ENCODE results near the gene PGPEP1.
"Not testable (repeated sequence)": the region's sequence is repeated elsewhere in the genome, so short reads cannot be mapped to it uniquely, and the experiment has no call there.

Gene PGPEP1

DNA sequence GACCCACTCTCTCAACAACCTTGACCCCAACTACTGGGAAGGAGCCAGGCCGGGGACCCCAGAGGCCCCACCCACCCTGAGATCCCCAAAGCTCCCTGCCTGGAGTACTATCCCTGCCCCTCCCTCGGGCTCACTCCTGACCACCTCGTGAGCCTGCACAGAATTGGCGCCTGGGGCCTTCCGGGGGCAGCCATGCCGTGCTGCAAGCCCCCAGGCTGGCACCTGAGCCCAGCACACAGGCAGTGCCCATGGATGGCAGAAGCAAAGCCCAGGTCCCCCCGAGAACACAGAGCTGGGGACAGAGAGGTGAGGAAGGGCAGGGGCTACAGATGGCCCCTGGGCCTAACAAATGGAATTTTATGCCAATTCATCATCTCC is 31.5 kb upstream of the PGPEP1 start:
- no peak for DNase-seq

DNA sequence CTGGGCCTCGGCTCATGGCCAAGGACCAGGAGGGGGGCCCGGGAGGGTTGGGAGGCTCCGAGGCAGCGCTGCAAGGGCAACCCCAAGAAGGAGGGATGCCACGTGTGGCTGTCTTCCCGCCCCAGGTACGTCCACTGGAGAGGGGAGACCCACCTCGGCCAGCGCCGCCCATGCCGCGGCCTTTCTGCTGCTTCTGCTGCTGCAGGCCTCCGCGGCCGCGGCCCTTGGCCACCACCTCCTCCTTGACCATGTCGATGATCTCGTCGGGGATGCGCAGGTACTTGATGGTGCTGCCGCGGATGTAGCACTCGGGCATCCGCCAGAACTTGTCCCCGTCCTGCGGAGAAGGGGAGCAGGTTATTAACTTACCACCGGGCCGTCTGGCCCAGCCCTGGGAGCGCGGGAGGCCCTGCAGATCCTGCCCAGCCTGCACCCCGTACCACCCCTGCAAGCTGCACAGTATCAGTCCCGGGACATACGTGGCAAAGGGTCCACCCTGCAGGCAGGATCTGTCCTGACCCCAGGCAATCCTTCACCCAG is 30.8 kb upstream of the PGPEP1 start:
- DNase-seq: no peak

- DNase-seq: no peak
These were observed 30.1 kb upstream of the PGPEP1 start for GRCh38 chr19:18310118-18310909.

DNA sequence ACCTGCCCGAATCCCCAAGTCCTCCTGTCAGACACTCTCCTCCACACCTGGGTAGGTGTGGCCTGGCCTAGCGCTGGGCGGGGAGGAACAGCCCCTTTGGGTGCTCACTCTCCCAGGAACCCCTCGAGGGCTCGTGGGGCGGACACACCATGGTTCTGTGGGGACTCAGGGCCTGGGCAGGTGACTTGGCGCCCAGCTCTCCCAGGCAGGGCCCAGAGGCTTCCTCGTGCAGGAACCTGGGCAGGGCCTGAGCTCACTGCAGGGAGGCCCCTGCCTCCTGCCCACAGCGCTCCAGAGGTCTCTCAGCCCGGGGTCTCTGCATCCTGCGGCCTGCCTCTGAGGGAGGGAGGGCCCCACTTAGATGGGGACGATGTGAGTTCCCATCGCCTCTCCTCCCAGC is 29.4 kb upstream of the PGPEP1 start:
- no peak for DNase-seq

- DNase-seq: no peak
These were observed 28.8 kb upstream of the PGPEP1 start for GRCh38 chr19:18311502-18312091.

DNA sequence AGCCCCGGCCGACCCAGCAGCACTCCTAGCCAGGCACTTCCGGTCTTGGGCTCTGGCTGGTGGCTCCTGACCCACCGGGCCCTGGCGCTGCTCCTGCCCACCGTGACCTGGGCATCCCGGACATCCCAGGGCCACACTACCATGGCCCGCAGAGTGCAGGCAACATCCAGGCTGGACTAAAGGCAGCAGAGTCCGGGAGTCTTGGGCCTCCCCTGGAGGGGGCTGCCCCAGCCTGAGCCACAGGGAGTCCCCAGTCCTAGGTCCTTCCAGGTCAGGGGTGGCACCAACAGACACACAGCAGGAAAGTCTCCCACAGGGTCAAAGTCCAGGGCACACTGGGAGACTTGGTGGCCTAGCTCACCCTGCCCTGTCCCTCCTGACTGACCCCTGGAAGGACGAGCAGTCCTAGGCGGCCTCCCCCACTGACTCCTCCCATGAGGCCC is 28.3 kb upstream of the PGPEP1 start:
- no peak for DNase-seq

- no peak for DNase-seq
These were observed 27.0 kb upstream of the PGPEP1 start for GRCh38 chr19:18313398-18313797.

DNA sequence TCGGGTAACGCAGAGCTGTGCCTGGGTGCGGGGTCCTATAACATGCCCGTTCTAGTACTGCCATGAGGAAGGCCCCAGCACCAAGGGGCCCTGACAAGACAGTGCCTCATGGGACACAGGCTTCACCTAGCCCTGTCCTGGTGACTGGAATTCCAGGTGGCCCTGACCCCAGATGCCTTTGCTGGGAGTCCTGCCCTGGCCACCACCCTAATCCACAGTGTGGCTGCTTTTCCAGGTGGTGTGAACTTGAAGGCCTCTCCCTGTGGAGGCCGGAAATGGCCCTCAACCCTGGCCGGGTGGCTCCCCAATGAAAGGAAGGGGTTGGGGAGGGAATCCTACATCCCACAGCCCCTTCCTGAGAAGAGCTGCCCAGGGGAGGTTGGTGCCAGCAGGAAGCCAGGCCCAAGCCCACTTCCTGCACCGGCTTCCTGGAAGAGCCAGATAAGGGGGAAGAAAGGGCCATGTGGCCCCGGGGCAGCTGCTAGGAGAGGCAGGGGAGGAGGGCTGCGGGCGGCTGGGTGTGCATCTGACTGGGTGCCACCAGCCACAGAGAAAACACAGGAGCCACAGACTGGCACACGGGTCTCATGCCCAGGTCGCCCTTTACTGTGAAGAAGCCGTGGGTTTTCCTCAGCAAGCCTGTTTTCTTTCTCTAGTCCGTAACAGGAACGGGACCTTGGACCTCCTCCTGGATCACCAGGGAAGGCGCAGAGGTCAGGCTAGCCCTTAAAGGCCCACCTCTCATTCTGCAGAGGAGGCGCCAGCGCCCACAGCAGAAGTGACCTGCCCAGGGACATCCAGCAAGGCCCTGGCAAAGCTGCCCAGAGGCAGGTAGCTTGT is 22.2 kb upstream of the PGPEP1 start:
- peak; percentile 68 for DNase-seq

DNA sequence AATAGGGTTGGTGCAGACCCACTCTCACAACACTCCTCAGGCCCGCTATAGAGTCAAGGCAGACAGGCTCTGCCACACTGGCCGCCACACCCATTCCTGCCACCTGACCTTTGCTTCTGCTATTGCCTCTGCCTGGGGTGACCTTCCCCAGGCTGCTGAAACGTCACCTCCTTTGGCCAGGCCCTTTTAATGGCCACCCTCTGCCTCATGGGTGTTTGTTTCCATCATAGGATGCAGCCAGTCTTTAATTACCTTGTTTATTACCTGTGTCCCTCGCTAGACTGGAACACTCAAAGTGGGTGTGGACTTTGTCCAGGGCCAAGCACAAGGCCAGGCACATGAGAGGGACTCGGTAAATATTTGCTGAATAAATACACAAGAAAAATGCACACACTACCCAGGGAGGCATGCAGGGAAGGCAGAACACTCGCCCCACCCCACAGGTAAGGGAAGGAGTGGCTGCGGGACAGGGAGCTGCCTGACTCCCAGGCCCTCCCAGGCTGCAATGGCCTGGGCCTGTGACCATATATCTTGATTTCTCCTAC is 20.7 kb upstream of the PGPEP1 start:
- DNase-seq: no peak

- DNase-seq: no peak
These were observed 19.3 kb upstream of the PGPEP1 start for GRCh38 chr19:18320865-18321733.

- DNase-seq: no peak
These were observed 18.7 kb upstream of the PGPEP1 start for GRCh38 chr19:18321734-18322102.

GRCh38 chr19:18322318-18322758 is 18.1 kb upstream of the PGPEP1 start:
- DNase-seq: no peak

DNA sequence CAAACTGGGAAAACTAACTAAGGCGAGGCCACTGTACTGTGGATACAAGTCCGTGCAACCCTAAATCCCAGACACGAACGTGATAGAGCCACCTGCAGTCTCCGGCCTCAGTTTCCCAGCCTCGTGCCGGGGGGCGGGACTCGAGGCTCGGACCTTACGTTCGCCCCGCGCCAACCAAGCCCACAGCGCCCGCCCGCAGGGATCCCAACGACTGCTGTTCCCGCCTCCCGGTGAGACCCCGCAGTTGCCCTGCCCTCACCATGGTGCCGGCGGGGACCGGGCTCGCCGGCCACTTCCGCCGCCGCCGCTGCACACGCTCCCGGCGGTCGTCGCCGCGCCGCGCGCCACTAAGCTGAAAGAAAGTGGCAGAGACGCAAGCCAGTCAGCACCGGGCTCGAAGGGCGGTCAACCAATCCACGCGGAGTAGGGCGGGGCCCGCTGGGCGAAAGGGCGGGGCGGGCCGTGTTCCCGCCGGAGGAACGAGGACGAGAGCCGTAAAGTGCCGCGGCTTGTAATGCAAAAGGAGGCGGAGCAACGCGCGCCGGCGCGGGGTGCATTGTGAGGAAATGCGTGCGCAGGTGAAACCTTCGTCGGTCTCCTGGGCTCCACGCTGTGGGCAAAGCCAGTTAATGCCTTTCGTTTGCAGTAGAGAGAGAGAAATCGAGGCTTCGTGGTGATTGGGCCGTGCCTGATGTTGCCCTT is 17.5 kb upstream of the PGPEP1 start, which contains the start of gene LSM4:
TSS of gene LSM4 (minus strand) at position 318 of the 702 bp plus-strand sequence. CDS start at position 262, 56 bp downstream.
- DNase-seq: peak; percentile 100

DNA sequence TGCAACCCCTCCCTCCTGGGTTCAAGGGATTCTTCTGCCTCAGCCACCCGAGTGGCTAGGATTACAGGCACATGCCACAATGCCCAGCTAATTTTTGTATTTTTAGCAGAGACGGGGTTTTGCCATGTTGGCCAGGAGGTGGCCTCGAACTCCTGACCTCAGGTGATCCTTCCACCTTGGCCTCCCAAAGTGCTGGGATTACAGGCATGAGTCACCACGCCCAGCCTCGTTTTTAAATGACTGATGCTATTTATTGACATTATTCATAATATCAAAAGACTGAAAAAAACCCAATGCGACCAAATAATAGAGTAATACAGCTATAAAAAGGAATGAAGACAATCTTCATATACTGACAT is 16.0 kb upstream of the PGPEP1 start:
- not testable (repeated sequence) for DNase-seq

DNA sequence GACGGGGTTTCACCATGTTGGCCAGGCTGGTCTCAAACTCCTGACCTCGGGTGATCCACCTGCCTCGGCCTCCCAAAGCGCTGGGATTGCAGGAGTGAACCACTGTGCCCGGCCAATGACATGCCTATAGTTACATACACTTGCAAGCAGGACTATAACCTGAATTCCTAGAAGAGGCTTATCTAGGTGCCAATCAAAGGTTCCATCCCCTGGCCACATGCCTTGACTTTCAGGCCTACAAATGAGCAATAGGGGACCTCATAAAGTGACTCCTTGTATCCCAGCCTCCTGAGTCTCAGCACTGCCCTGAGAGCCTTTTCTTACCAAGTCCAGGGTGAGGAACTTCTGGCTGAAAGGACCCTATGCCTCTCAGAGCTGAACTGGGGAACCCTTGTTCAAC is 13.6 kb upstream of the PGPEP1 start:
- DNase-seq: no peak

DNA sequence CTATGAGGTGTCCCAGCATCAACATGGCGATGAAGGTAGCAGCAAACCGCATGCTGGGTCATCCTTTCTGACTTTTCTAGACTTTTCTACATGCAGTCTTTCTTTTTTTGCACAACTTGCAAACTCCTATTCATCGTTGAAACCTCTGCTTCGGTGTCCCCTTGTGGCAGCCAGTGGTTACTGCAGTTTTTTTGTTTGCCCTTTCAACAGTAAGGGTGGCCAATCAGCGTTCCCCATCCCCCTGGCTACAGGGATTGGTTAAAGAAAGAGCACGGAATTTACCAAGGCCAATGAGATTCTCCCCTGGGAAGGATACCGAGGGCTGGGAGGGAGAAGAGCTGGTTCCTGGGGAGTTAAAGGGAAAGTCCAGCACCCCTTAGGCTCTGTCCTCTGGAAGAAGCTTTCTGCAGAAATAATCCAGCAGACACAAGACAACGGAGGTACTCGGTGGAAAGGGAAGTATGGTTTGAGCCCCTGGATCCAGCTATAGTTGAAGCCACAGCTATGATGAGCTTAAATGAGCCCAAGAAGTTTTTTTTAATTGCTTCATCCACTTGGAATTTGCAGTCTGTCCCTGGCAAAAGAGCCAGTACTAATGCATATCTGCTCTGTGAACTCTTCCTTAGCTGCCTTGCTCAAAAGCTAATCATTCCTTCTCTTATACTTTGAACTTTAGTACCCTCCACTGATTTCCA is 11.9 kb upstream of the PGPEP1 start:
- peak; percentile 94 for DNase-seq

DNA sequence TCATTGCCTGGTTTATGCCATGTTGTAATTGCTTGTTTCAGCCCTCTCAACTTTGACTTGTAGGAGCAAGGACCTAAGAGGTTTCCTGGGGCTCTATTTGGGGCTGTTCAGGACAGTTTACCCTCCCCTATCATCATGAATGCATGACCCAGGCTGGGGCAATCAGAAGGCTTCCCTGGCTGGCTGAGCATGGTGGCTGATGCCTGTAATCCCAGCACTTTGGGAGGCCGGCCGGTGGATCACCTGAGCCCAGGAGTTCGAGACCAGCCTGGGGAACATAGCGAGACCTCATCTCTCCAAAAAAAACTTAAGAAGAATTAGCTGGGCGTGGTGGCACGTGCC is 11.4 kb upstream of the PGPEP1 start:
- DNase-seq: no peak

DNA sequence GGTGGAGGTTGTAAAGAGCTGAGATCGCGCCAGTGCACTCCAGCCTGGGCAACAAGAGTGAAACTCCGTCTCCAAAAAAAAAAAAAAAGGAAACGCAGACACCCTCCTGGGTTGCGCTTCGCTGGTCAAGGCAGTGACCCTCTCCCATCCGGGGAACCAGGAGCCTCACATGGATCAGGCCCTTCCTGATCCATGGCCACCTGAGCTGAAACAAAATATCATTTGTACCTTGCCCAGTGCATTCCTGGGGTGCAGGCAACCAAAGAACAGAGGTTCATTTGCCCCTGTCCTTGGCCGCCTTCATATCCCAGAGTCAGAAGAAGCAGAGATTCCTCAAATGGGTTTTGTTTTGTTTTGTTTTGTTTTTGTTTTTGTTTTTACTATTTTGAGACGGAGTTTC is 9.5 kb upstream of the PGPEP1 start:
- DNase-seq: no peak

- DNase-seq: no peak
These were observed 7.4 kb upstream of the PGPEP1 start for GRCh38 chr19:18332917-18333530.

DNA sequence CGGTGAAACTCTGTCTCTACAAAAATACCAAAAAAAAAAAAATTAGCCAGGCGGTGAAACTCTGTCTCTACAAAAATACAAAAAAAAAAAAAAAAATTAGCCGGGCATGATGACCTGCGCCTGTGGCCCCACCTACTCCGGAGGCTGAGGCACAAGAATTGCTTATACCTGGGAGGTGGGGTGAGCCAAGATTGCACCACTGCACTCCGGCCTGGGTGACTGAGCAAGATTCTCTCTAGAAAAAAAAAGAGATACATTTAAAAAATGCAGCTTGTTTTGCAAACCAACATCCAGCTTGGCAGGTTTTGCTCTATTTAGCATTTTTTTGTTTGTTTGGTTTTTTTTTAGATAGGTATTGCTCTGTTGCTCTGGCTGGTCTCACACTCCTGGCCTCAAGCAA is 6.7 kb upstream of the PGPEP1 start:
- DNase-seq: no peak

GRCh38 chr19:18336121-18336520 is 4.3 kb upstream of the PGPEP1 start:
- DNase-seq: no peak

Data from CD4-positive, alpha-beta T cell treated with Interleukin-12 subunit alpha and Interleukin-12 subunit beta, for 1 hour (primary cell).